Measurements from ENCODE around the gene OLFML2A. TPM values are rescaled to one million over a fixed set of nuclear protein-coding genes. Genes with fewer than 3 reads are reported as not detected.

Gene OLFML2A
- total and polyA plus RNA-seq, 2 donors (not counting 1 experiment from before 2014, with no cell fraction given) = 0.76 to 0.88 TPM

GRCh38 chr9:124795881-124796431 is 19.0 kb downstream of the OLFML2A start:
- no peak for DNase-seq
- no peaks in the 10 kb centered on the region for H4K20me1 ChIP-seq (ENCODE audit: control insufficient read depth, insufficient read depth, low read length, poor library complexity, severe bottlenecking)
- intact Hi-C loops (cut with micrococcal nuclease) = no loop called here
- peaks cover 36 to 40% of the 10 kb centered on the region in 2 donors for H3K4me1 ChIP-seq (ENCODE audit: control insufficient read depth in 2 of 2, insufficient read depth in 2 of 2, low read length in 2 of 2)
- WGBS (ENCODE audit: insufficient coverage) = 33% methylated on average over 7 of the region's 9 CpGs
- Mint-ChIP-seq H3K9me3 (ENCODE audit: insufficient read depth) (no peaks in the 10 kb centered on the region), H3K27ac (no peak overlapping the region), H3K4me1 (peaks cover 27% of the 10 kb centered on the region), H3K4me3 (no peak overlapping the region), H3K27me3 (no peaks in the 10 kb centered on the region)
- H3K9me3 ChIP-seq (ENCODE audit: control extremely low read depth in 1 of 3, control insufficient read depth in 2 of 3, insufficient read depth in 1 of 3, low read length in 2 of 3) = peaks cover 0 to 9% (median 0%) of the 10 kb centered on the region in 3 donors
- ChIA-PET POLR2A (no interaction called here), CTCF (interaction anchor here (1.8 kb wide), 1 partner anchor 57 kb away, joined by 5 read pairs; the partner anchor contains the start of gene WDR38)
- H3K4me3 ChIP-seq (ENCODE audit: control extremely low read depth in 1 of 5, extremely low read depth in 1 of 5, insufficient read depth in 1 of 5, low read depth in 2 of 5, low read length in 4 of 5) = no peak overlapping the region
- H3K9ac ChIP-seq (ENCODE audit: low read length) = no peak overlapping the region
- H2AFZ ChIP-seq (ENCODE audit: insufficient read depth, low read depth, low read length, poor library complexity, severe bottlenecking) = no peak overlapping the region
- TF ChIP-seq, protein P1, sequence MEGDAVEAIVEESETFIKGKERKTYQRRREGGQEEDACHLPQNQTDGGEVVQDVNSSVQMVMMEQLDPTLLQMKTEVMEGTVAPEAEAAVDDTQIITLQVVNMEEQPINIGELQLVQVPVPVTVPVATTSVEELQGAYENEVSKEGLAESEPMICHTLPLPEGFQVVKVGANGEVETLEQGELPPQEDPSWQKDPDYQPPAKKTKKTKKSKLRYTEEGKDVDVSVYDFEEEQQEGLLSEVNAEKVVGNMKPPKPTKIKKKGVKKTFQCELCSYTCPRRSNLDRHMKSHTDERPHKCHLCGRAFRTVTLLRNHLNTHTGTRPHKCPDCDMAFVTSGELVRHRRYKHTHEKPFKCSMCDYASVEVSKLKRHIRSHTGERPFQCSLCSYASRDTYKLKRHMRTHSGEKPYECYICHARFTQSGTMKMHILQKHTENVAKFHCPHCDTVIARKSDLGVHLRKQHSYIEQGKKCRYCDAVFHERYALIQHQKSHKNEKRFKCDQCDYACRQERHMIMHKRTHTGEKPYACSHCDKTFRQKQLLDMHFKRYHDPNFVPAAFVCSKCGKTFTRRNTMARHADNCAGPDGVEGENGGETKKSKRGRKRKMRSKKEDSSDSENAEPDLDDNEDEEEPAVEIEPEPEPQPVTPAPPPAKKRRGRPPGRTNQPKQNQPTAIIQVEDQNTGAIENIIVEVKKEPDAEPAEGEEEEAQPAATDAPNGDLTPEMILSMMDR (IDR thresholded peaks at IDR 0.05) = no peak
- TF ChIP-seq EZH2 (IDR thresholded peaks at IDR 0.05; ENCODE audit: borderline replicate concordance, insufficient read depth, low read depth, low read length, poor library complexity, severe bottlenecking) = no peak
- no peaks in the 10 kb centered on the region for H3K36me3 ChIP-seq (replicated peaks in 1 of 2; ENCODE audit: control extremely low read depth in 1 of 2, control insufficient read depth in 1 of 2, extremely low read depth in 1 of 2, insufficient read depth in 2 of 2, low read length in 1 of 2)
- ATAC-seq (ENCODE audit: low read depth) = no peak
- H3K27me3 ChIP-seq (replicated peaks in 1 of 4; ENCODE audit: control extremely low read depth in 1 of 4, control insufficient read depth in 3 of 4, insufficient read depth in 4 of 4, low read length in 3 of 4) = peaks cover 0 to 4% (median 1%) of the 10 kb centered on the region in 4 experiments
- H3K4me2 ChIP-seq (replicated peaks; ENCODE audit: low read depth, low read length, poor library complexity, severe bottlenecking) = no peak overlapping the region
- H3K27ac ChIP-seq (ENCODE audit: low read length in 2 of 2) = no peak overlapping the region
- no peaks in the 10 kb centered on the region for H3K79me2 ChIP-seq (ENCODE audit: control insufficient read depth, insufficient read depth, low read length)

- no peak for TF ChIP-seq EZH2 (IDR thresholded peaks at IDR 0.05; ENCODE audit: borderline replicate concordance, insufficient read depth, low read depth, low read length, poor library complexity, severe bottlenecking)
- TF ChIP-seq, protein P1 (IDR thresholded peaks at IDR 0.05) = no peak
- Mint-ChIP-seq H3K4me3 (no peak overlapping the region), H3K27ac (no peak overlapping the region), H3K27me3 (no peaks in the 10 kb centered on the region), H3K9me3 (ENCODE audit: insufficient read depth) (no peaks in the 10 kb centered on the region), H3K4me1 (peaks cover 28% of the 10 kb centered on the region)
- H3K4me1 ChIP-seq (ENCODE audit: control insufficient read depth in 2 of 2, insufficient read depth in 2 of 2, low read length in 2 of 2) = peaks cover 39 to 44% of the 10 kb centered on the region in 2 donors
- H3K4me2 ChIP-seq (replicated peaks; ENCODE audit: low read depth, low read length, poor library complexity, severe bottlenecking) = no peak overlapping the region
- POLR2A ChIA-PET = no interaction called here
- WGBS (ENCODE audit: insufficient coverage) = 96% methylated on average over 8 of the region's 10 CpGs
- CTCF ChIA-PET = interaction anchor here (0.6 to 1.8 kb wide), 3 partner anchors 43 to 694 kb away, joined by 3 to 5 read pairs (median 4); partner anchors contain the start of gene WDR38
- no peak overlapping the region for H3K4me3 ChIP-seq (ENCODE audit: control extremely low read depth in 1 of 5, extremely low read depth in 1 of 5, insufficient read depth in 1 of 5, low read depth in 2 of 5, low read length in 4 of 5)
- no peaks in the 10 kb centered on the region for H4K20me1 ChIP-seq (ENCODE audit: control insufficient read depth, insufficient read depth, low read length, poor library complexity, severe bottlenecking)
- no peak for DNase-seq
- intact Hi-C loops (cut with micrococcal nuclease) = no loop called here
- peaks cover 0 to 15% (median 0%) of the 10 kb centered on the region in 3 donors for H3K9me3 ChIP-seq (ENCODE audit: control extremely low read depth in 1 of 3, control insufficient read depth in 2 of 3, insufficient read depth in 1 of 3, low read length in 2 of 3)
- H3K27ac ChIP-seq (ENCODE audit: low read length in 2 of 2) = no peak overlapping the region
- no peak overlapping the region for H3K9ac ChIP-seq (ENCODE audit: low read length)
- ATAC-seq (ENCODE audit: low read depth) = no peak
- no peaks in the 10 kb centered on the region for H3K79me2 ChIP-seq (ENCODE audit: control insufficient read depth, insufficient read depth, low read length)
- H3K36me3 ChIP-seq (replicated peaks in 1 of 2; ENCODE audit: control extremely low read depth in 1 of 2, control insufficient read depth in 1 of 2, extremely low read depth in 1 of 2, insufficient read depth in 2 of 2, low read length in 1 of 2) = no peaks in the 10 kb centered on the region
- peaks cover 0 to 4% (median 1%) of the 10 kb centered on the region in 4 experiments for H3K27me3 ChIP-seq (replicated peaks in 1 of 4; ENCODE audit: control extremely low read depth in 1 of 4, control insufficient read depth in 3 of 4, insufficient read depth in 4 of 4, low read length in 3 of 4)
- no peak overlapping the region for H2AFZ ChIP-seq (ENCODE audit: insufficient read depth, low read depth, low read length, poor library complexity, severe bottlenecking)
Measured at GRCh38 chr9:124797343-124798103, 20.6 kb downstream of the OLFML2A start.

Measured in B cell (primary cell).